ENCODE measurements around the gene PPFIA2.

The PPFIA2 gene

DNA sequence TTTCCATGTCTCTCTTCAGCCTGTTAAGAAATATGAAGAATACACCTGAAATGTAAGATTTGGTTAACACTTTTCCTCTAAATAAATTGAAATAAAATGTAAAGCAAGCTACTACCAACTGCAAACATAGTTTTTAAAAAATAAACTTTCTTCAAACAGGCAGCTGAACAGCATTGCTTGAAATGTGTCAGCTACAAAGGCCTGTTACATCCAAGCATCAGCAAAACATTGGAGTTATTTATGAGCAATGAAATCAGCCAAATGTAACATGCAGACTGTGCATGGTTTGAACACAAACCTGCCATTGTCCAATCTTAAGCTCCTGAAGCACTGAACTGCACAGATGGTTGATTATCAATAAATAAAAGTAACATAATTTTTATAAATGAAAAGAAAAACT, 390.0 kb downstream of the PPFIA2 start:
- H3K4me3 ChIP-seq (ENCODE audit: control insufficient read depth, low read depth, low read length), result no peak overlapping the region
- TF ChIP-seq, protein P1, sequence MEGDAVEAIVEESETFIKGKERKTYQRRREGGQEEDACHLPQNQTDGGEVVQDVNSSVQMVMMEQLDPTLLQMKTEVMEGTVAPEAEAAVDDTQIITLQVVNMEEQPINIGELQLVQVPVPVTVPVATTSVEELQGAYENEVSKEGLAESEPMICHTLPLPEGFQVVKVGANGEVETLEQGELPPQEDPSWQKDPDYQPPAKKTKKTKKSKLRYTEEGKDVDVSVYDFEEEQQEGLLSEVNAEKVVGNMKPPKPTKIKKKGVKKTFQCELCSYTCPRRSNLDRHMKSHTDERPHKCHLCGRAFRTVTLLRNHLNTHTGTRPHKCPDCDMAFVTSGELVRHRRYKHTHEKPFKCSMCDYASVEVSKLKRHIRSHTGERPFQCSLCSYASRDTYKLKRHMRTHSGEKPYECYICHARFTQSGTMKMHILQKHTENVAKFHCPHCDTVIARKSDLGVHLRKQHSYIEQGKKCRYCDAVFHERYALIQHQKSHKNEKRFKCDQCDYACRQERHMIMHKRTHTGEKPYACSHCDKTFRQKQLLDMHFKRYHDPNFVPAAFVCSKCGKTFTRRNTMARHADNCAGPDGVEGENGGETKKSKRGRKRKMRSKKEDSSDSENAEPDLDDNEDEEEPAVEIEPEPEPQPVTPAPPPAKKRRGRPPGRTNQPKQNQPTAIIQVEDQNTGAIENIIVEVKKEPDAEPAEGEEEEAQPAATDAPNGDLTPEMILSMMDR (IDR thresholded peaks at IDR 0.05; ENCODE audit: control insufficient read depth, insufficient read depth, low read depth, low read length, missing control alignments), result no peak
- no peak for DNase-seq (ENCODE audit: low read depth)

DNA sequence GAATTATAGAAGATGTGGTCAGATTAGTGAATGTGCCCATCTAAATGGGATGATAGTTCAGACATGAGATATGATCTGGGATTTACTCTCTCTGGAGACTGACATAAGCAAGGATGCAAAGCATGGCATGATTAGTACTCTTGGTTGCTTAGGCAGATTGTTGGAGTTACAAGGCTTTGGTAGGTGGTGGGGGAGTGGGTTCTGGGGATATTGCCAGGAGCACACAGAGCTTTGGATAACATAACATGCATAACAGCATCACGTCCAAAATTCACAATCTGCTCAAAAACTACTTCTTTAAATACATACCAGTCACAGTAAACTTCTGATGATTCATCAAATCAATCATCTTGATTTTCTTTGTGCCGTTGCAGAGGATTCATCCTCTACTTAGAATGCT, 393.9 kb downstream of the PPFIA2 start:
- no peak overlapping the region for H3K4me3 ChIP-seq (ENCODE audit: control insufficient read depth, low read depth, low read length)
- DNase-seq (ENCODE audit: low read depth), result no peak
- TF ChIP-seq, protein P1 (IDR thresholded peaks at IDR 0.05; ENCODE audit: control insufficient read depth, insufficient read depth, low read depth, low read length, missing control alignments), result no peak

DNA sequence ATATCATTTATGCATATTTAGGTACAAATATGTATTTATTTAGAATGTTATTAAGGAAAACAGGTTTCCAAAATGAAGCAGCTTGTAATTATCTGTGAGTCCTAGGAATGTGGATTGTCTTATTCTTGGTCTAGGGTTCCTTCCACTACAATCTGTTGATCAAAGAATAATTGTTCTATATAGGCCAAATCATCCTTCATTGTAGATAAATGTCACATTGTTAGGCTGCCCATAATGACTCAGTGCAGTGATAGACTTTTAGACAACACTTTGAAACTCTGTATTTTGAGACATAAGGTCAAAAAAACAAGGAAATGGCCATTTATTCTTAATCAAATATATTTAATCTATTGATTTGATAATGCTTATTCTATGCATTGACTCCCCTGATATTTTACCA, 398.2 kb downstream of the PPFIA2 start:
- H3K4me3 ChIP-seq (ENCODE audit: control insufficient read depth, low read depth, low read length), result no peak overlapping the region
- TF ChIP-seq, protein P1 (IDR thresholded peaks at IDR 0.05; ENCODE audit: control insufficient read depth, insufficient read depth, low read depth, low read length, missing control alignments), result no peak
- no peak for DNase-seq (ENCODE audit: low read depth)

DNA sequence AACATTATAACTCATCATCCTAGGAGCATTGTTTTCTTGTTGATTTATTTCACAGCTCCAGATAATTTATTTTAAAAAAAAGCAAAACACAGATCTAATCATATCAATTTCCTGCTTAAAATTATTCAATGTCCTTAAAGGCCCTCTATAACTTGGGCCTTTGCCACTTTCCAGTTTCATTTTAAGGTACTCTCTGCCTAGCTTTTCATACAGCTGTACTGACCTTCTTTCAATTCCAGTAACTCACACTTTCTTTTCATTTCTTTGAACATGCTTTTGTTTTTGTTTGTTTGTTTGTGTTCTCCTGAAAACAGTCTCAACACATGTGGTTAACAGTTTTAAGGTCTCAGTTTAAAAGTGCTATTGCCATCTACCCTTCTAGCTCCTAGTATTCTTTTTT, 399.4 kb downstream of the PPFIA2 start:
- TF ChIP-seq, protein P1 (IDR thresholded peaks at IDR 0.05; ENCODE audit: control insufficient read depth, insufficient read depth, low read depth, low read length, missing control alignments), result no peak
- no peak for DNase-seq (ENCODE audit: low read depth)
- H3K4me3 ChIP-seq (ENCODE audit: control insufficient read depth, low read depth, low read length), result no peak overlapping the region

DNA sequence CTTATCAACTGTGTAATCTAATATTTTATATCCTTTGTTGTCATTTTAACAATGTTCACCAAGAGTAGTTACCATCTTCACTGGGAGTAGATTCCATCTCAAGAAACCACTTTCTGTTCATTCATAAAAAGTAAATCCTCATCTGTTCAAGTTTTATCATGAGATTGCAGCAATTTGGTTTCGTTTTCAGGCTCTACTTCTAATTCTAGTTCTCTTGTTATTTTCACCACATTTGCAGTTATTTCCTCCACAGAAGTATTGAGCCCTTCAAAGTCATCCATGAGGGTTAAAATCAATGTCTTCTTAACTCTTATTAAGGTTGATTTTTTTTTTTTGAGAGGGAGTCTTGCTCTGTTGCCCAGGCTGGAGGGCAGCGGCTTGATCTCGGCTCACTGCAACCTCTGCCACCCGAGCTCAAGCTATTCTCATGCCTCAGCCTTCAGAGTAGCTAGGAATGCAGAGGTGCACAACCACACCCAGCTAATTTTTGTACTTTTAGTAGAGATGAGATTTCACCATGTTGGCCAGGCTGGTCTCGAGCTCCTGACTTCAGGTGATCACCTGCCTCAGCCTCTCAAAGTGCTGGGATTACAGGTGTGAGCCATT, 404.7 kb downstream of the PPFIA2 start:
- H3K4me3 ChIP-seq (ENCODE audit: control insufficient read depth, low read depth, low read length), result no peak overlapping the region
- TF ChIP-seq, protein P1 (IDR thresholded peaks at IDR 0.05; ENCODE audit: control insufficient read depth, insufficient read depth, low read depth, low read length, missing control alignments), result no peak
- DNase-seq (ENCODE audit: low read depth), result no peak

DNA sequence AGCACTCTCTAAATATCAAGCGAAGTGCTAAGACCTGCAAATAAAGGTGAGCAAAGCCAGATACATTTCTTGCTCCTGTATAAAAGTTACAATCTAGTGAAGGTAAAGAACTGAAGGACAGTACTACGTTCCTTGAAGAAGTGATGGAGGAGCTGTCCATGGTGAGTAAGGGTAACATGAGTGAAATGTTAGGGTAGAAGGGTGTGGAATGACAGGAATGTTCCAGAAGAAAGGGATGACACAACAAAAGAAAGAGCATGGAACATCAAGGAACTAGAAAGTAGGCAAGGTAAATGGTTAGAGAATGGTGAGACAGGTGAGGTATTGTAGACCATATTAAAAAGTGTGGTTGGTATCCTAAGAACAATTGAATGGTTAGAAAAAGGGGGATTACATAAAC, 408.8 kb downstream of the PPFIA2 start:
- DNase-seq (ENCODE audit: low read depth), result no peak
- TF ChIP-seq, protein P1 (IDR thresholded peaks at IDR 0.05; ENCODE audit: control insufficient read depth, insufficient read depth, low read depth, low read length, missing control alignments), result no peak
- H3K4me3 ChIP-seq (ENCODE audit: control insufficient read depth, low read depth, low read length), result no peak overlapping the region

DNA sequence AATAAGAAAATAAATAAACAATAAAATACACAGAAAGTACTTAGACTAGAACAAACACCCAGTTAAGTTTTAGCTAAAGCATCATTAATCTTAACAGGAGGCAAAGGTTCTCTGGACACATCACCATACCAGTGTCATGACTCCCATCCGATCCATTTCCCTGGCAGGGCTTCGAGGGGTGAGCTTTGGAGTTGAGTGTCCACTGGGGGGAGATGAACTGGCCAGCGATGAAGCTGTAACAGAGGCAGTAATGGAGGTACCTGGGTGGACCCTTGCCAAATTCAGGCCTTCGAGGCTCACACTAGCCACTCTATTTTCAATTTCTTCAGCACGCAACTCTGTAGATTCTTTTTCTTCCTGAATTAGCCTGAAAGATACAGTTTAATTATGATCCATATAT, 411.7 kb downstream of the PPFIA2 start:
- TF ChIP-seq, protein P1 (IDR thresholded peaks at IDR 0.05; ENCODE audit: control insufficient read depth, insufficient read depth, low read depth, low read length, missing control alignments), result no peak
- DNase-seq (ENCODE audit: low read depth), result no peak
- no peak overlapping the region for H3K4me3 ChIP-seq (ENCODE audit: control insufficient read depth, low read depth, low read length)

Measured in AG09309 (cell line).